Measurements from ENCODE around the gene STXBP1.

STXBP1 gene

GRCh38 chr9:127694890-127695720, 83.0 kb downstream of the STXBP1 start:
- no peak for DNase-seq

DNA sequence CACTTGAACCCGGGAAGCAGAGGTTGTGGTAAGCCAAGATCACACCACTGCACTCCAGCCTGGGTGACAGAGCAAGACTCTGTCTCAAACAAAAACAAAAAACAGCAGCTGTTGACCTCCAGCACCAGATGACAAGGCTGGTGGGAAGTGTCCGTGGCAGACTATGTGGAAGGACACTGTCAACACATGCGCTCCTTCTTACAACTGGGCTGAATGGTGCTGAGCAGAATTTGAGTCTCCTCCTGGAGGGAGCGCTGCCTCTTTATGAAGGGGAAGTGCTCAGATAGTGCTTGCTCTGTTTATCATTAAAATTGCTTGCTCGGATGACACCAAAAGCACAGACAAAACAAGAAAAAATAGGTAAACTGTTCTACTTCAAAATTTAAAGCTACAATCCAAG, 85.5 kb downstream of the STXBP1 start:
- no peak for DNase-seq

DNA sequence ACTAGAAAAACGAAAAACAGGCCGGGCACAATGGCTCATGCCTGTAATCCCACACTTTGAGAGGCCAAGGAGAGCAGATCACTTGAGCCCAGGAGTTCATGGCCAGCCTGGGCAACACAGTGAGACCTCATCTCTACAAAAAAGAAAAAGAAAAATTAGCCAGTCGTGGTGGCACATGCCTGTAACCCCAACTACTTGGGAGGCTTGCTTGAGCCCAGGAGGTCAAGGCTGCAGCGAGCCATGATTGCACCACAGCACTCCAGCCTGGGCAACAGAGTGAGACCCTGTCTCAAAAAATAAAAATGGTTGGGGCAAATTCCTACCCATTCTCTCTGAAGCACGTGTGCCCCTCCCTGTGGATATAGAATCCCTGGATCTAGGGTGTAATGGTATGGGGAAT, 86.3 kb downstream of the STXBP1 start:
- no peak for DNase-seq

DNA sequence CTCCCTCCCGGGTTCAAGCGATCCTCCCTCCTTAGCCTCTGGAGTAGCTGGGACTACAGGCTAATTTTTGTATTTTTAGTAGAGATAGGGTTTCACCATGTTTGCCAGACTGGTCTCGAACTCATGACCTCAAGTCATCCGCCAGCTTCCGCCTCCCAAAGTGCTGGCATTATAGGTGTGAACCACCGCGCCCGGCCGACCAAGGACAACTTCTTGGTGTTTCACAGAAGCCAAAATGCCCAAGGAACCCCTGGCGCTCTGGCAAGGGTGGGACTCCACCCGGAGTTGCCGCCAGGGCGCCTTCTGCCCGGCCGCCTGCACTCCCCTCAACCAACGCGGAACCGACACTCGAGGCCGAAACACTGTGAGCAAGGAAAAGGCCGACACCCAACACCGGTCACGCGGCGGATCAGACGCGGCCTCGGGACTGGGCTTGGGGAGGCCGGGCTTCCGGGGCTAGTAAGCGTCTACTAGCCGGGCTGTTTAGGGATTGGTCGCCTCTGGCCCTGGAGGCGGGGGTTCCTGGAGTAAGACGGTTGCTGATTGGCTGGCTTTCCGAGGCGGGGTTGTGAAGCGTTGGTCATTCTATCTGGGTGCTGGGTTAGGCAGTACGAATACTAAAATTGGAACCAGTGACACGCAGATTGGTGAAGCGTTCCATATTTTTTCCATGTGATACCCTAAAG, 87.1 kb downstream of the STXBP1 start:
- peak; percentile 93 for DNase-seq

DNA sequence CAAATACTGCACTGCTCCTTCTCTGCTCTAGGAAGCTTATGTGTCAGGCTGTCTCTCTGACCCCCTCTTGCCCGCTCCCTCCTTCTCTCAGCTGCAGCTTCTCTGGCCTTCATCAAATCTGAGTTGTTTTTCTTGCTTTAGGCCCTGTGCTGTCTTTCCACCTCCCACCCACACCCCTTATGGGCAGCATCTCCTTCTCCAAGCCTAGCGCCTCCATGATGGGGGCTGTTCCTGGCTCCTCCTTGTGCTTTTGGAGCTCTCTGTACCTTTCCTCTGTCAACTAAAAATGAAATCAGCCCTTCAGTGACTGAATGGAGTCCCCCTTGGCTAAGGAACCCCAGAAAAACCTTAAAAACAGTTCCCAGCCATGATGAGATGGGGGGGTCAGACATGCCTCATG, 88.1 kb downstream of the STXBP1 start:
- DNase-seq, result no peak

DNA sequence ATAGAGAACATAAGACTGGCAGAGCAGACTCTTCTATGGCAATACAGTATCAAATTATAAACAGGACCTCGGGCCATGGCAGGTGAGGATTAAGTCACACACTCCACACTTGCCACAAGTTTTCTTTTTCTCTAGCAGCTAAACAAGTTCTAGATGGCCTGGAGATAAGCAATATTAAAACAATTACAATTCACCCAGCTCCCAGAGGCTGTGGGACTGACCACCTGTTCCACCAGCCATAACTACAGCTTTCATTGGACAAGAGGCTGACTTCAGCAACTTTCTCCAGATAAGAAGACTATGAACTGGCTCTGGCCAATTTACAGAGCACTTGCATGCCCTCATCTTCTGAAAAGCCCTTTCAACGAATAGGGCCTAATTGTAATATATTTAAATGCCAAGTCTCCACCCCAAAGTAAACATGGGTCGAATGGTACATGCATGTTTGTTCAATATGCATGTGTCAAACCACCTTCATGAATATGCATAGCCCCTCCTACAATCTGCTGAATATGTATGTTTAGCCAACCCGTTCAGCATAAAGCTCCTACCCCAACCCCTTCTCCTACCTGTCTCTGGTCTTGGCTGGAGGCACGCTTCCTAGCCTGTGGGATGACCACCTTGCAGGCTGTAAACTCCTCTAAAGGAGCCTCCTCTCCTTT, 88.6 kb downstream of the STXBP1 start:
- DNase-seq, result no peak

DNA sequence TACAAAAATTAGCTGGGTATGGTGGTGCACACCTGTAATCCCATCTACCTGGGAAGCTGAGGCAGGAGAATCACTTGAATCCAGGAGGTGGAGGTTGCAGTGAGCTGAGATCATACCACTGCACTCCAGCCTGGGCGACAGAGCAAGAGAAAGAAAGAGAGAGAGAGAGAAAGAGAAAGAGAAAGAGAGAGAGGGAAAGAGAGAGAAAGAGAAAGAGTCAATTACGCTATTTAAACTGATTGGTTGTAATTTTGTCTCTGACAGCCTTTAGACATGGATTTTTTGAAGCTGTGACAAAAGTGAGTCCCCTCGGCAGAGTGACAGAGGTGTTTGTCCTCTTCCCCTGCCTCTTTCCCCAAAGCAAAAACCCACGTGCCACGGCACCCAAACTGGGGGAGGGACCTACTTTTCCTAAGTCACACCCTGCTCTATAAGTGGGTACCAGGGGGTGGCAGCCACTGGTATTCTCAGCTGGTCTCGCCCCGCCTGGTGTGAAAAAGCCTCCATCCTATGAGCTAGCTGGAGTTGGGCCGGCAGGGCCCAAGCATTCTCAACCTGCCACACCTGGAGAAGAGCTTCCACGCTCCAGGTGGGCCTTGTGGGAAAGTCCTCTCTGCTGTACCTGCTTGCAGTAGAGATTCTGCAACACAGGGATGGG, 91.3 kb downstream of the STXBP1 start:
- no peak for DNase-seq

GRCh38 chr9:127705577-127706379, 93.7 kb downstream of the STXBP1 start:
- no peak for DNase-seq

- DNase-seq, result peak; percentile 27
Observed at GRCh38 chr9:127706836-127707241, 94.8 kb downstream of the STXBP1 start, which contains the start of gene CFAP157. TSS of gene CFAP157 (plus strand) at chr9:127706988. CDS start at chr9:127707032, 44 bp downstream.

- DNase-seq, result no peak
Observed at GRCh38 chr9:127707766-127708165, 95.7 kb downstream of the STXBP1 start.

DNA sequence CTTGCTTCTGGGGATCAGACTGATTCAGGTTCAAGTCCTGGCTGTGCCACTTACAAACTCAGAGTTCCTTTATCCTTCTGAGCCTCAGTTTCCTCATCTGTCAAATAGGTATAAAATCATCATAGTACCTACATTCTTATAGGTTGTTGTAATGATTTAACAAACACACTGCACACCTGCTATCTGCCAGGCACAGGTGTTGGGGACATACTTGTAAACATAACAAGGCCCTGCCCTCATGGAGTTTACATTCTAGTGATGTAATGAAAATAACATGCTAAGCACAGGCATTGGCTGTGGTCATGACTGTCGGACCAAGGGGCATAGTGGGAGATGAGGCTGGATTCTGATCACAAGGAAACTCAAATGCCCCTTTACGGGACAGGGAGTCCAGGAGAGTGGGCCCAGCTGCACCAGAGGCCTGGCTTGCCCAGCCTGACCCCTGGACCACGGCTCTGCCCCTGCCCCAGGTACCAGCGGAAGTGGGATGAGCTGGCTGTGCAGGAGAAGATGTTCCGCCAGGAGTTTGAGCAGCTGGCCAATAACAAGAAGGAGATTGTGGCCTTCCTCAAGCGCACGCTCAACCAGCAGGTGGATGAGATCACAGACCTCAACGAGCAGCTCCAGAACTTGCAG, 97.0 kb downstream of the STXBP1 start:
- DNase-seq, result no peak

- no peak for DNase-seq
Observed at GRCh38 chr9:127710204-127710783, 98.2 kb downstream of the STXBP1 start.

DNA sequence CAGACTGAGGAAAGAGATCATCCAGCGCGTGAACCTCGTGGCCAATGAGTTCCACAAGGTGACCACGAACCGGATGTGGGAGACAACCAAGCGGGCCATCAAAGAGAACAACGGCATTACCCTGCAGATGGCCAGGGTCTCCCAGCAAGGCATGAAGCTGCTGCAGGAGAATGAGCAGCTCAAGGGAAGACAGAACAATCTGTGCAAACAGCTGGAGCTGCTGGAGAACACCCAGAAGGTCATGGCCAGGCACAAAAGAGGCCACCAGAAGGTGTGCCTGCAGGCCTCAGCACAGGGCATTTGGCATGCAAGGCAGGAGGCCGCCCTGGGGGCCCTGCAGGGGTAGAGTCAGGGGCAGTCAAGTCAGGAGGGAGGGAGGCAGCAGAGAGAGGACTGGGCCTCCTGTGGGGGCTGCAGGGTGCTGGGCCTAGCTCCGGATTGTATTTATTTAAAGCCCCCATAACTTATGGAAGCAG, 99.2 kb downstream of the STXBP1 start:
- no peak for DNase-seq

DNA sequence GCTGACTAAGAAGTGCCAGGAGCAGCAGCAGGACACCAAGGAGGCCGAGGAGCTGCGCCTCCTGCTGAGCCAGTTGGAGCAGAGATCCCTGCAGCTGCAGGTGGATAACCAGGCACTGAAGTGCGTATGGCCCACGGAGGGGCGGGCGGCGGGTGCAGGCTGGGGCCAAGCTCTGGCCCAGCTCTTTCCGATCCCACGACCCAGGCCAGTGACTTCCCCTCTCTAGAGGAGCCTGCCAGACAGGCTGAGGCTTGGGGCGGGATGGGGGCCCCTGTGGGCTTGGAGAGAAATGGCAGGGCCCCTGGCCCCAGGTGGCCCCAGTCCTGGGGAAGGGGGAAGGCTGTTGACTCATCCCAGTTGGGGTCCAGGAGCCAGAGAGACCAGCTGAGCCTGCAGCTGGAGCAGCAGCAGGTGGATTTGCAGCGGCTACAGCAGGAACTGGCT, 99.8 kb downstream of the STXBP1 start:
- DNase-seq, result no peak

GRCh38 chr9:127712371-127712770, 100.3 kb downstream of the STXBP1 start:
- no peak for DNase-seq

- no peak for DNase-seq
Observed at GRCh38 chr9:127712867-127713266, 100.8 kb downstream of the STXBP1 start.

GRCh38 chr9:127714020-127714750, 102.1 kb downstream of the STXBP1 start:
- DNase-seq, result no peak

- DNase-seq, result no peak
Observed at GRCh38 chr9:127714951-127715469, 102.9 kb downstream of the STXBP1 start.

DNA sequence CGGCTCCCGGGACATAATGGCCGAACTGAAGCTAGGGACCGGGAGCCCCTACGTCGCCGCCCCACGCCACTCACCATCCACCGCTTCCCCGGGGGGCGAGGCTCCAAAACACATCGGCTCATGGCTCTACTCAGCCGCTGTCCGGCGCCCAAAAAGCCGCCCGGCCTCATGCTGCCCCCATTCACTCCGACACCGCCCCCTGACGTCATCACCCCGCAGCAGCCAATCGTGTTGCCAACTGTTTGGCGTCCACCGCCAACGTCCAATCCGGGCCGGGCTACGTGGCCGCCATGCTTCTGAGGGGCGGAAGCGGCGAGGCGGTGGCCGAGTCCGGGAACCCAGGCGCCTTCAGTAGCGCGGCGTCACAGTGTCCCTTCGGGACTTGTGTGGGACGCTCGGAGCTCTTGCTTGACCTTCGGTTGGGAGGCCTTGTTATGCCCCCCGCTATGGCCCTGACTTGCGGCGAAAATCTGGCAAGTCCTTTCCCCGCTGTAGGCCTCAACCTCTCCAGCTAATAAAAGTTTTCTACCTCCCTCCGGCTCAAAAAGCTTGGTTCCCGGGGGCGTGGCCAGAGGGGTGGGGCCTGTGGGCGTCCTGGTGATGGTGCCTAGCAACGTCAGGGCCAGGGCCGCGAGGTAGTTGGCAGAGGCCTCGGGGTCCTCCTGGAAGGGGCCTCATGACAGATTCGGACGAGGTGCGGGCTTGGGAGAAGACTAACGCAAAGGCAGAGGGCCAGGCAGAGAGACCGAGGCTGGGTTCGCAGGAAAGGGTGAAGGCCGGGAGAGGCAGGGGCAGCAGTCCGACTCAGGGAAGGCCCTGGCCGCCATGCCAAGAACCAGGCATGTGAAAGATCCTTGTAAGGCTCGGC, 103.6 kb downstream of the STXBP1 start, which contains the start of the genes PTRH1 and TTC16:
Gene PTRH1, minus strand, starts transcription at position 194 of the 868 bp plus-strand sequence. Its CDS starts 24 bp downstream, at position 170.
Gene TTC16, plus strand, starts transcription at position 610 of the 868 bp plus-strand sequence. Its CDS starts 67 bp downstream, at position 677.
- DNase-seq, result peak; percentile 92
